ENCODE data around the gene GRAMD1C. TPM values are rescaled to one million over a fixed set of nuclear protein-coding genes. Genes with fewer than 3 reads are reported as not detected.

Gene GRAMD1C
- total RNA-seq, 1 donor from 2014 or later, result 3.7 TPM

- Histone ChIP-seq H3K9me3 (ENCODE audit: insufficient read depth, low read depth, low read length) (no peaks in the 10 kb centered on the region), H3K4me3 (ENCODE audit: insufficient read depth, low read depth, low read length) (no peak overlapping the region), H3K27ac (ENCODE audit: low read depth, low read length) (no peak overlapping the region), H3K27me3 (ENCODE audit: insufficient read depth, low read length) (no peaks in the 10 kb centered on the region), H3K36me3 (ENCODE audit: insufficient read depth, low read length) (no peaks in the 10 kb centered on the region), H3K9ac (ENCODE audit: low read length) (no peak overlapping the region), H3K79me2 (ENCODE audit: insufficient read depth, low read length) (no peaks in the 10 kb centered on the region), H3K4me1 (ENCODE audit: insufficient read depth, low read length) (peaks cover 9% of the 10 kb centered on the region), H2AFZ (ENCODE audit: low read depth, low read length) (no peak overlapping the region), H3K4me2 (ENCODE audit: low read length) (no peak overlapping the region), H4K20me1 (ENCODE audit: insufficient read depth, low read length) (no peaks in the 10 kb centered on the region)
- no peaks in the 10 kb centered on the region for H3K36me3 Mint-ChIP-seq (ENCODE audit: low read depth, unreplicated experiment)
- no peaks in the 10 kb centered on the region for H3K9me3 Mint-ChIP-seq (ENCODE audit: unreplicated experiment)
- no peaks in the 10 kb centered on the region for H3K27me3 Mint-ChIP-seq (ENCODE audit: low read depth, unreplicated experiment)
- no peaks in the 10 kb centered on the region for H3K4me1 Mint-ChIP-seq (ENCODE audit: low read depth, unreplicated experiment)
- no peak overlapping the region for H3K27ac Mint-ChIP-seq (ENCODE audit: unreplicated experiment)
- DNase-seq (ENCODE audit: low read depth), result peak; percentile 50
- peak; percentile 73 for TF ChIP-seq CTCF (IDR thresholded peaks at IDR 0.05; ENCODE audit: insufficient read depth, low read depth, low read length)
- TF ChIP-seq EZH2 (IDR thresholded peaks at IDR 0.05; ENCODE audit: insufficient read depth, low read length), result no peak
- H3K4me3 Mint-ChIP-seq (ENCODE audit: unreplicated experiment), result no peak overlapping the region
- peak; percentile 95 for FAIRE-seq
These were observed 74.1 kb downstream of the GRAMD1C start for GRCh38 chr3:113912552-113913236.

DNA sequence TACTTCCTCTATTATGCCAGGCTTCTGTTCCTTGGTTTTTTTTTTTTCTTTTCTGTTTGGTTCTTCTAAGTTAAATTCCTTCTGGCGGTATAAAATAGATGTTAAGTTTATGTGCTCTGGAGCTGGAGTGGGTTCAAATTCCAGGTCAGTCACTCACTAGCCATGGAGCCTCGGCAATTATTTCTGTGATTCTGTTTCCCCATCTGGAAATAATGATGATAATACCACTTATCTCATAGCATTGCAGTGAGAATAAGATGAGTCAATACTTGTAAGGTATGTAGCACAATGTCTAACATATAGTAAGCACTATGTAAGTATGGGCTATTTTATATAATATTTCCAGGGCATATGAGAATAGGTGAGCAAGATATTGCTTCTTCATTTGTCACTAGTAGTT, 76.1 kb downstream of the GRAMD1C start:
- Histone ChIP-seq H3K9me3 (ENCODE audit: insufficient read depth, low read depth, low read length) (no peaks in the 10 kb centered on the region), H3K4me2 (ENCODE audit: low read length) (peak overlapping the region; percentile 55), H3K4me3 (ENCODE audit: insufficient read depth, low read depth, low read length) (no peak overlapping the region), H3K27me3 (ENCODE audit: insufficient read depth, low read length) (no peaks in the 10 kb centered on the region), H3K4me1 (ENCODE audit: insufficient read depth, low read length) (peaks cover 9% of the 10 kb centered on the region), H3K79me2 (ENCODE audit: insufficient read depth, low read length) (no peaks in the 10 kb centered on the region), H2AFZ (ENCODE audit: low read depth, low read length) (no peak overlapping the region), H3K9ac (ENCODE audit: low read length) (no peak overlapping the region), H4K20me1 (ENCODE audit: insufficient read depth, low read length) (no peaks in the 10 kb centered on the region), H3K36me3 (ENCODE audit: insufficient read depth, low read length) (no peaks in the 10 kb centered on the region), H3K27ac (ENCODE audit: low read depth, low read length) (no peak overlapping the region)
- H3K27ac Mint-ChIP-seq (ENCODE audit: unreplicated experiment), result no peak overlapping the region
- no peaks in the 10 kb centered on the region for H3K4me1 Mint-ChIP-seq (ENCODE audit: low read depth, unreplicated experiment)
- H3K36me3 Mint-ChIP-seq (ENCODE audit: low read depth, unreplicated experiment), result no peaks in the 10 kb centered on the region
- H3K4me3 Mint-ChIP-seq (ENCODE audit: unreplicated experiment), result no peak overlapping the region
- DNase-seq (ENCODE audit: low read depth) (peak; percentile 66), FAIRE-seq (peak; percentile 95)
- H3K27me3 Mint-ChIP-seq (ENCODE audit: low read depth, unreplicated experiment), result peaks cover 2% of the 10 kb centered on the region
- H3K9me3 Mint-ChIP-seq (ENCODE audit: unreplicated experiment), result no peaks in the 10 kb centered on the region
- TF ChIP-seq CTCF (IDR thresholded peaks at IDR 0.05; ENCODE audit: insufficient read depth, low read depth, low read length) (no peak), EZH2 (IDR thresholded peaks at IDR 0.05; ENCODE audit: insufficient read depth, low read length) (no peak)

DNA sequence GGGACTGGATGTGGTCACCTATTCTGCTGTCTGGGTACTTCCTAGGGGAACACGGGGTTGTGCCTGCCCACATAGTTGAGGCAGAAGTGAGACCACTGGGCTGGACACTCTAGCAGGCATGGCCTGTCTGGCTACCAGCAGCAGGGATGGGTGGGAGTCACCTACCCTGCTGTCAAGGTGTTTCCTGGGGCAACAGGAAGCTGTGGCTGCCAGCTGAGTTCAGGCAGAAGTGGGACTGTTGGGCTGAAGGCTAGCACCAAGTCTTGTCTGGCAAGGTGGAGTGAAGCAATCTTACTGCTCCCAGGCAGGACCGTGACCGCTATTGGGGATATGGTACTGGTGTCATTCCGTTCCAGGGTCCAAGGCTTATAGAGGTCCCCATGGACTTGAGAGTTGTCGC, 89.0 kb downstream of the GRAMD1C start:
- no peaks in the 10 kb centered on the region for H3K79me2 ChIP-seq (ENCODE audit: insufficient read depth, low read length)
- Mint-ChIP-seq H3K27ac (ENCODE audit: unreplicated experiment) (no peak overlapping the region), H3K36me3 (ENCODE audit: low read depth, unreplicated experiment) (peaks cover 9% of the 10 kb centered on the region), H3K4me3 (ENCODE audit: unreplicated experiment) (no peak overlapping the region), H3K27me3 (ENCODE audit: low read depth, unreplicated experiment) (no peaks in the 10 kb centered on the region), H3K9me3 (ENCODE audit: unreplicated experiment) (peaks cover 26% of the 10 kb centered on the region), H3K4me1 (ENCODE audit: low read depth, unreplicated experiment) (no peaks in the 10 kb centered on the region)
- no peak overlapping the region for H3K4me2 ChIP-seq (ENCODE audit: low read length)
- DNase-seq (ENCODE audit: low read depth) (no peak), FAIRE-seq (no peak)
- no peaks in the 10 kb centered on the region for H3K9me3 ChIP-seq (ENCODE audit: insufficient read depth, low read depth, low read length)
- H3K4me1 ChIP-seq (ENCODE audit: insufficient read depth, low read length), result no peaks in the 10 kb centered on the region
- no peak for TF ChIP-seq EZH2 (IDR thresholded peaks at IDR 0.05; ENCODE audit: insufficient read depth, low read length)
- TF ChIP-seq CTCF (IDR thresholded peaks at IDR 0.05; ENCODE audit: insufficient read depth, low read depth, low read length), result no peak
- H2AFZ ChIP-seq (ENCODE audit: low read depth, low read length), result no peak overlapping the region
- H3K27me3 ChIP-seq (ENCODE audit: insufficient read depth, low read length), result no peaks in the 10 kb centered on the region
- H3K9ac ChIP-seq (ENCODE audit: low read length), result no peak overlapping the region
- H4K20me1 ChIP-seq (ENCODE audit: insufficient read depth, low read length), result no peaks in the 10 kb centered on the region
- H3K4me3 ChIP-seq (ENCODE audit: insufficient read depth, low read depth, low read length), result no peak overlapping the region
- no peaks in the 10 kb centered on the region for H3K36me3 ChIP-seq (ENCODE audit: insufficient read depth, low read length)
- no peak overlapping the region for H3K27ac ChIP-seq (ENCODE audit: low read depth, low read length)
